HEK293 (cell line): Measurements from ENCODE around the gene NINJ2.

ENCODE experiments used
- CTCF ChIA-PET: fragments of 350-600 bp; formaldehyde crosslinking; extraction: SDS; loops from one replicate; lab custom pipeline; 2021; ENCODE audit warnings: antibody characterized with exemption; lab: Yijun Ruan, JAX
- POLR2A ChIA-PET: fragments of 300-600 bp; formaldehyde crosslinking; extraction: SDS; loops from one replicate; lab custom pipeline; 2020; ENCODE audit warnings: antibody characterized with exemption, inconsistent platforms; lab: Yijun Ruan, JAX
- H3K27ac ChIP-seq: fragments of 200-500 bp; sonication (Bioruptor generic); 2 replicates; pipeline ENCODE4 v1.5.1; 2014; ENCODE audit warnings: low read depth, low read length, control low read depth, inconsistent platforms; ENCODE audit errors: extremely low read depth
- H3K36me3 ChIP-seq, 2 experiments: fragments of 200-500 bp in 1 of 2; sonication (Bioruptor generic) in 1 of 2; 1 replicate in 1 of 2; 2 replicates in 1 of 2; pipeline ENCODE4 v1.5.1; 2014 to 2017; ENCODE audit warnings: inconsistent platforms in 2 of 2, low read length in 2 of 2; ENCODE audit not compliant: control insufficient read depth in 2 of 2, insufficient read depth in 1 of 2
- H3K4me1 ChIP-seq: fragments of 200-500 bp; sonication (Bioruptor generic); 2 replicates; pipeline ENCODE4 v1.5.1; 2014; ENCODE audit warnings: mild to moderate bottlenecking, low read length, inconsistent platforms; ENCODE audit not compliant: control insufficient read depth, insufficient read depth
- H3K4me3 ChIP-seq: 2 replicates; pipeline ENCODE4 v1.5.1; 2011; ENCODE audit warnings: low read depth, mild to moderate bottlenecking, control low read depth, low read length, moderate library complexity
- H3K9me3 ChIP-seq: fragments of 200-500 bp; sonication (Bioruptor generic); 2 replicates; pipeline ENCODE4 v1.5.1; 2014; ENCODE audit warnings: low read depth, low read length, inconsistent platforms; ENCODE audit not compliant: control insufficient read depth, insufficient read depth
- GLIS1 ChIP-seq: fragments of 450-650 bp; formaldehyde crosslinking; IDR thresholded peaks from 2 replicates; pipeline ENCODE4 v1.5.1; 2016; ENCODE audit warnings: missing biosample characterization, missing genetic modification characterization
- INSM2 ChIP-seq: fragments of 450-650 bp; formaldehyde crosslinking; IDR thresholded peaks from 2 replicates; pipeline ENCODE4 v1.5.1; 2016; ENCODE audit warnings: missing biosample characterization, missing genetic modification characterization
- KLF16 ChIP-seq: fragments of 450-650 bp; formaldehyde crosslinking; IDR thresholded peaks from 2 replicates; pipeline ENCODE4 v1.5.1; 2017; ENCODE audit warnings: missing biosample characterization, missing genetic modification characterization
- KLF7 ChIP-seq: fragments of 450-650 bp; formaldehyde crosslinking; IDR thresholded peaks from 2 replicates; pipeline ENCODE4 v1.5.1; 2016; ENCODE audit warnings: missing biosample characterization, missing genetic modification characterization, borderline replicate concordance
- REPIN1 ChIP-seq: fragments of 450-650 bp; formaldehyde crosslinking; IDR thresholded peaks from 2 replicates; pipeline ENCODE4 v1.5.1; 2017; ENCODE audit warnings: missing biosample characterization, missing genetic modification characterization, low read depth
- SALL2 ChIP-seq: fragments of 450-650 bp; formaldehyde crosslinking; IDR thresholded peaks from 2 replicates; pipeline ENCODE4 v1.5.0; 2017; ENCODE audit warnings: missing biosample characterization, mild to moderate bottlenecking, missing genetic modification characterization, borderline replicate concordance
- SP2 ChIP-seq: fragments of 450-650 bp; formaldehyde crosslinking; IDR thresholded peaks from 2 replicates; pipeline ENCODE4 v1.5.1; 2016; ENCODE audit warnings: missing biosample characterization, missing genetic modification characterization
- SP7 ChIP-seq: fragments of 450-650 bp; formaldehyde crosslinking; IDR thresholded peaks from 2 replicates; pipeline ENCODE4 v1.5.1; 2016; ENCODE audit warnings: missing biosample characterization, missing genetic modification characterization
- ZBTB48 ChIP-seq: fragments of 450-650 bp; formaldehyde crosslinking; IDR thresholded peaks from 2 replicates; pipeline ENCODE4 v1.5.1; 2016; ENCODE audit warnings: missing biosample characterization, missing genetic modification characterization
- ZFP3 ChIP-seq: fragments of 450-650 bp; formaldehyde crosslinking; IDR thresholded peaks from 2 replicates; pipeline ENCODE4 v1.5.1; 2016; ENCODE audit warnings: low read depth, missing biosample characterization, missing genetic modification characterization
- ZNF16 ChIP-seq: fragments of 450-650 bp; formaldehyde crosslinking; IDR thresholded peaks from 2 replicates; pipeline ENCODE4 v1.5.1; 2016; ENCODE audit warnings: low read depth, missing biosample characterization, missing genetic modification characterization
- ZNF175 ChIP-seq: fragments of 450-650 bp; formaldehyde crosslinking; IDR thresholded peaks from 2 replicates; pipeline ENCODE4 v1.5.1; 2016; ENCODE audit warnings: missing biosample characterization, missing genetic modification characterization
- ZNF292 ChIP-seq: fragments of 450-650 bp; formaldehyde crosslinking; IDR thresholded peaks from 2 replicates; pipeline ENCODE4 v1.5.1; 2016; ENCODE audit warnings: low read depth, missing biosample characterization, missing genetic modification characterization, borderline replicate concordance
- ZNF311 ChIP-seq: fragments of 450-650 bp; formaldehyde crosslinking; IDR thresholded peaks from 2 replicates; pipeline ENCODE4 v1.5.1; 2017; ENCODE audit warnings: missing biosample characterization, missing genetic modification characterization, borderline replicate concordance
- ZNF394 ChIP-seq: fragments of 450-650 bp; formaldehyde crosslinking; IDR thresholded peaks from 2 replicates; pipeline ENCODE4 v1.5.1; 2016; ENCODE audit warnings: missing biosample characterization, missing genetic modification characterization, mild to moderate bottlenecking, moderate library complexity, borderline replicate concordance
- ZNF549 ChIP-seq: fragments of 450-650 bp; IDR thresholded peaks from 2 replicates; pipeline ENCODE4 v1.5.1; 2018; ENCODE audit warnings: missing biosample characterization, missing genetic modification characterization, mild to moderate bottlenecking, inconsistent platforms, moderate library complexity
- ZNF830 ChIP-seq: fragments of 450-650 bp; IDR thresholded peaks from 2 replicates; pipeline ENCODE4 v1.5.0; 2018; ENCODE audit warnings: missing biosample characterization, missing genetic modification characterization, low read depth, mild to moderate bottlenecking, moderate library complexity
- ZSCAN23 ChIP-seq: fragments of 450-650 bp; formaldehyde crosslinking; IDR thresholded peaks from 2 replicates; pipeline ENCODE4 v1.5.1; 2016; ENCODE audit warnings: missing biosample characterization, missing genetic modification characterization
- TF ChIP-seq, protein P1 (sequence below): fragments of 450-650 bp; formaldehyde crosslinking; IDR thresholded peaks from 2 replicates; pipeline ENCODE4 v1.5.1; 2016; ENCODE audit warnings: missing biosample characterization, missing genetic modification characterization
- TF ChIP-seq, protein P2 (sequence below): fragments of 450-650 bp; formaldehyde crosslinking; IDR thresholded peaks from 2 replicates; pipeline ENCODE4 v1.5.1; 2016; ENCODE audit warnings: missing biosample characterization, missing genetic modification characterization
- TF ChIP-seq, protein P3 (sequence below): fragments of 450-650 bp; formaldehyde crosslinking; IDR thresholded peaks from 2 replicates; pipeline ENCODE4 v1.5.1; 2017; ENCODE audit warnings: missing biosample characterization, missing genetic modification characterization
- TF ChIP-seq, protein P4 (sequence below): fragments of 450-650 bp; formaldehyde crosslinking; IDR thresholded peaks from 2 replicates; pipeline ENCODE4 v1.5.1; 2016; ENCODE audit warnings: missing biosample characterization, missing genetic modification characterization
- TF ChIP-seq, protein P5 (sequence below): fragments of 450-650 bp; formaldehyde crosslinking; IDR thresholded peaks from 2 replicates; pipeline ENCODE4 v1.5.1; 2016; ENCODE audit warnings: missing biosample characterization, missing genetic modification characterization

The NINJ2 gene

DNA sequence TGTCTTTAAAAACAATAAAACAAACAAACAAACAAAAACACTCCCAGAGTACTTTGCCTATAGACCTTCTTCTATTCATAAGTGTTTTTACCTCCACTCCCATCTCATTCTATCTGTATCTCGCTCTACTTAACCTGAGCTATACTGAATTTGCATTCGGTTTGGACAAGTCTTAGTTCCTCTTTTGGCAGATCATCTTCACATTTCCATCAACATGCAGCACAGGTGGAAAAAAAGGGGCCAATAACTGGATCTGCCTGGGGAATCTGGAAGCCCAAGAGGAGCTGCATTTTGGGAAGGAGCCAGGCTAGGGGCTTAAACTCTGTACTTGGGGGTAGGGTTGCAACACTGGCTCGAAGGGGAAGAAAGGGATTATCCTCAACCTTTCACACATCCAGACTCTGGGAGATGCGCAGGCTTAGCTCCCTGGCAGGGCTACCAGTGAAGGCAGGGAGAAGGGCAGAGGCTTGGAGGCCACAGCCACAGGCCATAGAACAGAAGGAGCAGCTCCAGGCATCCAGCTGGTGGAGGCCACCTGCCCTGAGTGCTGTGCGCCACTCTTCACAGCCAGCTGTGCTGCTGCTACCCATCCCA, 4.1 kb downstream of the NINJ2 start:
- no peaks in the 10 kb centered on the region for H3K36me3 ChIP-seq
- H3K27ac ChIP-seq: no peak overlapping the region
- no peak overlapping the region for H3K4me3 ChIP-seq
- ChIA-PET POLR2A (no interaction called here), CTCF (interaction anchor here (0.6 to 1.3 kb wide), 3 partner anchors 18 to 814 kb away, joined by 3 to 5 read pairs (median 3); no protein-coding TSS in a partner anchor)
- no peaks in the 10 kb centered on the region for H3K9me3 ChIP-seq
- TF ChIP-seq KLF16 (tag by site-specific recombination) (no peak), ZBTB48 (no peak), KLF7 (no peak), ZNF175 (no peak), ZNF311 (tag by site-specific recombination) (no peak), SALL2 (tag by site-specific recombination) (no peak), ZNF394 (tag by site-specific recombination) (no peak)
- TF ChIP-seq, protein P1, sequence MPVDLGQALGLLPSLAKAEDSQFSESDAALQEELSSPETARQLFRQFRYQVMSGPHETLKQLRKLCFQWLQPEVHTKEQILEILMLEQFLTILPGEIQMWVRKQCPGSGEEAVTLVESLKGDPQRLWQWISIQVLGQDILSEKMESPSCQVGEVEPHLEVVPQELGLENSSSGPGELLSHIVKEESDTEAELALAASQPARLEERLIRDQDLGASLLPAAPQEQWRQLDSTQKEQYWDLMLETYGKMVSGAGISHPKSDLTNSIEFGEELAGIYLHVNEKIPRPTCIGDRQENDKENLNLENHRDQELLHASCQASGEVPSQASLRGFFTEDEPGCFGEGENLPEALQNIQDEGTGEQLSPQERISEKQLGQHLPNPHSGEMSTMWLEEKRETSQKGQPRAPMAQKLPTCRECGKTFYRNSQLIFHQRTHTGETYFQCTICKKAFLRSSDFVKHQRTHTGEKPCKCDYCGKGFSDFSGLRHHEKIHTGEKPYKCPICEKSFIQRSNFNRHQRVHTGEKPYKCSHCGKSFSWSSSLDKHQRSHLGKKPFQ: no peak
- TF ChIP-seq, protein P2, sequence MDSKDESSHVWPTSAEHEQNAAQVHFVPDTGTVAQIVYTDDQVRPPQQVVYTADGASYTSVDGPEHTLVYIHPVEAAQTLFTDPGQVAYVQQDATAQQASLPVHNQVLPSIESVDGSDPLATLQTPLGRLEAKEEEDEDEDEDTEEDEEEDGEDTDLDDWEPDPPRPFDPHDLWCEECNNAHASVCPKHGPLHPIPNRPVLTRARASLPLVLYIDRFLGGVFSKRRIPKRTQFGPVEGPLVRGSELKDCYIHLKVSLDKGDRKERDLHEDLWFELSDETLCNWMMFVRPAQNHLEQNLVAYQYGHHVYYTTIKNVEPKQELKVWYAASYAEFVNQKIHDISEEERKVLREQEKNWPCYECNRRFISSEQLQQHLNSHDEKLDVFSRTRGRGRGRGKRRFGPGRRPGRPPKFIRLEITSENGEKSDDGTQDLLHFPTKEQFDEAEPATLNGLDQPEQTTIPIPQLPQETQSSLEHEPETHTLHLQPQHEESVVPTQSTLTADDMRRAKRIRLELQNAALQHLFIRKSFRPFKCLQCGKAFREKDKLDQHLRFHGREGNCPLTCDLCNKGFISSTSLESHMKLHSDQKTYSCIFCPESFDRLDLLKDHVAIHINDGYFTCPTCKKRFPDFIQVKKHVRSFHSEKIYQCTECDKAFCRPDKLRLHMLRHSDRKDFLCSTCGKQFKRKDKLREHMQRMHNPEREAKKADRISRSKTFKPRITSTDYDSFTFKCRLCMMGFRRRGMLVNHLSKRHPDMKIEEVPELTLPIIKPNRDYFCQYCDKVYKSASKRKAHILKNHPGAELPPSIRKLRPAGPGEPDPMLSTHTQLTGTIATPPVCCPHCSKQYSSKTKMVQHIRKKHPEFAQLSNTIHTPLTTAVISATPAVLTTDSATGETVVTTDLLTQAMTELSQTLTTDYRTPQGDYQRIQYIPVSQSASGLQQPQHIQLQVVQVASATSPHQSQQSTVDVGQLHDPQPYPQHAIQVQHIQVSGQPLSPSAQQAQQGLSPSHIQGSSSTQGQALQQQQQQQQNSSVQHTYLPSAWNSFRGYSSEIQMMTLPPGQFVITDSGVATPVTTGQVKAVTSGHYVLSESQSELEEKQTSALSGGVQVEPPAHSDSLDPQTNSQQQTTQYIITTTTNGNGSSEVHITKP: no peak
- TF ChIP-seq, protein P3, sequence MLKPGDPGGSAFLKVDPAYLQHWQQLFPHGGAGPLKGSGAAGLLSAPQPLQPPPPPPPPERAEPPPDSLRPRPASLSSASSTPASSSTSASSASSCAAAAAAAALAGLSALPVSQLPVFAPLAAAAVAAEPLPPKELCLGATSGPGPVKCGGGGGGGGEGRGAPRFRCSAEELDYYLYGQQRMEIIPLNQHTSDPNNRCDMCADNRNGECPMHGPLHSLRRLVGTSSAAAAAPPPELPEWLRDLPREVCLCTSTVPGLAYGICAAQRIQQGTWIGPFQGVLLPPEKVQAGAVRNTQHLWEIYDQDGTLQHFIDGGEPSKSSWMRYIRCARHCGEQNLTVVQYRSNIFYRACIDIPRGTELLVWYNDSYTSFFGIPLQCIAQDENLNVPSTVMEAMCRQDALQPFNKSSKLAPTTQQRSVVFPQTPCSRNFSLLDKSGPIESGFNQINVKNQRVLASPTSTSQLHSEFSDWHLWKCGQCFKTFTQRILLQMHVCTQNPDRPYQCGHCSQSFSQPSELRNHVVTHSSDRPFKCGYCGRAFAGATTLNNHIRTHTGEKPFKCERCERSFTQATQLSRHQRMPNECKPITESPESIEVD (tag by site-specific recombination): no peak
- no peaks in the 10 kb centered on the region for H3K4me1 ChIP-seq

DNA sequence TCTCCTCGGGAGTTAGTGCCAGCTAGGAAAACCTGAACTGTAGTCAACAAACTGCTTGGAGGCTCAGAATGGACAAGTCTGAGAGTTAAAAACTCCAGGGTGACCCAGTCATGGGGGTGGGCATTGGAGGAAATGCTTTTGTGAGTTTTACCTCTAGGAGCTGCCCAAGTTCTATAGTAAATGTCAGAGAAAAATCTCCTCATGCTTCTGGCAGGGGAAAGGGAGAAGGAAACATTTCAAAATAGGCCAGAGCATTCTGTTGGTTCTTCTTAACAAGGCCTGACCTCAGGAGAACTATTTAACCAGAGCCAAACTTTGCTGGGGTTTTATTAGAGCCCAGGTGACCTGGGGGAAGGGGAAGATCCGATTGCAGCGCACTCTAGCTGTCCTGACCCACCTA, 12.3 kb downstream of the NINJ2 start:
- H3K4me3 ChIP-seq: no peak overlapping the region
- no peaks in the 10 kb centered on the region for H3K4me1 ChIP-seq
- no peaks in the 10 kb centered on the region for H3K36me3 ChIP-seq
- H3K9me3 ChIP-seq: no peaks in the 10 kb centered on the region
- ChIA-PET CTCF (interaction anchor here (0.6 kb wide), 1 partner anchor 1148 kb away, joined by 3 read pairs; no protein-coding TSS in a partner anchor), POLR2A (no interaction called here)
- no peak overlapping the region for H3K27ac ChIP-seq
- TF ChIP-seq, protein P4, sequence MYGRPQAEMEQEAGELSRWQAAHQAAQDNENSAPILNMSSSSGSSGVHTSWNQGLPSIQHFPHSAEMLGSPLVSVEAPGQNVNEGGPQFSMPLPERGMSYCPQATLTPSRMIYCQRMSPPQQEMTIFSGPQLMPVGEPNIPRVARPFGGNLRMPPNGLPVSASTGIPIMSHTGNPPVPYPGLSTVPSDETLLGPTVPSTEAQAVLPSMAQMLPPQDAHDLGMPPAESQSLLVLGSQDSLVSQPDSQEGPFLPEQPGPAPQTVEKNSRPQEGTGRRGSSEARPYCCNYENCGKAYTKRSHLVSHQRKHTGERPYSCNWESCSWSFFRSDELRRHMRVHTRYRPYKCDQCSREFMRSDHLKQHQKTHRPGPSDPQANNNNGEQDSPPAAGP: no peak
- no peak for TF ChIP-seq ZNF292 (tag by site-specific recombination)
- TF ChIP-seq ZNF830 (tag by site-specific recombination): no peak
- TF ChIP-seq, protein P5, sequence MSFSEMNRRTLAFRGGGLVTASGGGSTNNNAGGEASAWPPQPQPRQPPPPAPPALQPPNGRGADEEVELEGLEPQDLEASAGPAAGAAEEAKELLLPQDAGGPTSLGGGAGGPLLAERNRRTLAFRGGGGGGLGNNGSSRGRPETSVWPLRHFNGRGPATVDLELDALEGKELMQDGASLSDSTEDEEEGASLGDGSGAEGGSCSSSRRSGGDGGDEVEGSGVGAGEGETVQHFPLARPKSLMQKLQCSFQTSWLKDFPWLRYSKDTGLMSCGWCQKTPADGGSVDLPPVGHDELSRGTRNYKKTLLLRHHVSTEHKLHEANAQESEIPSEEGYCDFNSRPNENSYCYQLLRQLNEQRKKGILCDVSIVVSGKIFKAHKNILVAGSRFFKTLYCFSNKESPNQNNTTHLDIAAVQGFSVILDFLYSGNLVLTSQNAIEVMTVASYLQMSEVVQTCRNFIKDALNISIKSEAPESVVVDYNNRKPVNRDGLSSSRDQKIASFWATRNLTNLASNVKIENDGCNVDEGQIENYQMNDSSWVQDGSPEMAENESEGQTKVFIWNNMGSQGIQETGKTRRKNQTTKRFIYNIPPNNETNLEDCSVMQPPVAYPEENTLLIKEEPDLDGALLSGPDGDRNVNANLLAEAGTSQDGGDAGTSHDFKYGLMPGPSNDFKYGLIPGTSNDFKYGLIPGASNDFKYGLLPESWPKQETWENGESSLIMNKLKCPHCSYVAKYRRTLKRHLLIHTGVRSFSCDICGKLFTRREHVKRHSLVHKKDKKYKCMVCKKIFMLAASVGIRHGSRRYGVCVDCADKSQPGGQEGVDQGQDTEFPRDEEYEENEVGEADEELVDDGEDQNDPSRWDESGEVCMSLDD (tag by site-specific recombination): no peak
- TF ChIP-seq SP7 (tag by site-specific recombination): no peak
- TF ChIP-seq GLIS1: no peak
- TF ChIP-seq REPIN1: no peak
- TF ChIP-seq ZSCAN23 (tag by site-specific recombination): no peak
- TF ChIP-seq ZFP3 (tag by site-specific recombination): no peak
- TF ChIP-seq INSM2 (tag by site-specific recombination): no peak
- no peak for TF ChIP-seq ZNF549 (tag by site-specific recombination)
- TF ChIP-seq ZNF16 (tag by site-specific recombination): no peak
- no peak for TF ChIP-seq SP2 (tag by site-specific recombination)
